HT-29 (cell line): ENCODE data around the gene SLC6A6. TPM values are rescaled to one million over a fixed set of nuclear protein-coding genes. Genes with fewer than 3 reads are reported as not detected.
"Not testable (repeated sequence)": the region's sequence is repeated elsewhere in the genome, so short reads cannot be mapped to it uniquely, and the experiment has no call there.

Experiments used
- DNase-seq: peaks from one replicate; pipeline ENCODE4 v3.0.0-alpha.2; 2015; ENCODE audit warnings: low spot score
- total RNA-seq: library from RNA; depleted of rRNA; stranded (reverse); fragments of >200 nt; shearing (Covaris generic); gene quantifications from 2 replicates; pipeline ENCODE4 v1.2.3, GENCODE V29; 2014

The SLC6A6 gene
- total RNA-seq, 1 experiment from 2014 or later = 51.5 TPM

GRCh38 chr3:14397531-14397930 is 4.9 kb upstream of the SLC6A6 start:
- DNase-seq = no peak

GRCh38 chr3:14397940-14398796 is 4.2 kb upstream of the SLC6A6 start:
- DNase-seq = no peak

GRCh38 chr3:14398797-14399106 is 3.7 kb upstream of the SLC6A6 start:
- DNase-seq = no peak

GRCh38 chr3:14401692-14402303 is 608 bp upstream of the SLC6A6 start:
- DNase-seq = no peak

GRCh38 chr3:14403619-14404155 is 1.3 kb downstream of the SLC6A6 start:
- DNase-seq = peak; percentile 16

- no peak for DNase-seq
Observed at GRCh38 chr3:14404186-14404585, 1.8 kb downstream of the SLC6A6 start.

- DNase-seq = no peak
Observed at GRCh38 chr3:14404631-14405359, 2.4 kb downstream of the SLC6A6 start.

GRCh38 chr3:14405360-14406238 is 3.2 kb downstream of the SLC6A6 start:
- peak; percentile 62 for DNase-seq

GRCh38 chr3:14406336-14406735 is 3.9 kb downstream of the SLC6A6 start:
- no peak for DNase-seq

GRCh38 chr3:14406766-14407165 is 4.4 kb downstream of the SLC6A6 start:
- DNase-seq = no peak

GRCh38 chr3:14407203-14407602 is 4.8 kb downstream of the SLC6A6 start:
- DNase-seq = no peak

GRCh38 chr3:14409779-14410063 is 7.3 kb downstream of the SLC6A6 start:
- not testable (repeated sequence) for DNase-seq

GRCh38 chr3:14410106-14410502 is 7.7 kb downstream of the SLC6A6 start:
- DNase-seq = no peak

- peak; percentile 35 for DNase-seq
Observed at GRCh38 chr3:14410503-14411165, 8.2 kb downstream of the SLC6A6 start.

GRCh38 chr3:14411166-14411526 is 8.7 kb downstream of the SLC6A6 start:
- DNase-seq = no peak

GRCh38 chr3:14411988-14412387 is 9.6 kb downstream of the SLC6A6 start:
- no peak for DNase-seq

GRCh38 chr3:14412831-14413380 is 10.5 kb downstream of the SLC6A6 start:
- no peak for DNase-seq

GRCh38 chr3:14413381-14414071 is 11.1 kb downstream of the SLC6A6 start:
- no peak for DNase-seq

- DNase-seq = no peak
Observed at GRCh38 chr3:14414846-14415464, 12.5 kb downstream of the SLC6A6 start.

- no peak for DNase-seq
Observed at GRCh38 chr3:14415501-14415900, 13.1 kb downstream of the SLC6A6 start.
